ENCODE data around the gene KLRK1. TPM values are rescaled to one million over a fixed set of nuclear protein-coding genes. Genes with fewer than 3 reads are reported as not detected.

The KLRK1 gene
- total RNA-seq, 1 experiment from 2014 or later, result 0.95 TPM

DNA sequence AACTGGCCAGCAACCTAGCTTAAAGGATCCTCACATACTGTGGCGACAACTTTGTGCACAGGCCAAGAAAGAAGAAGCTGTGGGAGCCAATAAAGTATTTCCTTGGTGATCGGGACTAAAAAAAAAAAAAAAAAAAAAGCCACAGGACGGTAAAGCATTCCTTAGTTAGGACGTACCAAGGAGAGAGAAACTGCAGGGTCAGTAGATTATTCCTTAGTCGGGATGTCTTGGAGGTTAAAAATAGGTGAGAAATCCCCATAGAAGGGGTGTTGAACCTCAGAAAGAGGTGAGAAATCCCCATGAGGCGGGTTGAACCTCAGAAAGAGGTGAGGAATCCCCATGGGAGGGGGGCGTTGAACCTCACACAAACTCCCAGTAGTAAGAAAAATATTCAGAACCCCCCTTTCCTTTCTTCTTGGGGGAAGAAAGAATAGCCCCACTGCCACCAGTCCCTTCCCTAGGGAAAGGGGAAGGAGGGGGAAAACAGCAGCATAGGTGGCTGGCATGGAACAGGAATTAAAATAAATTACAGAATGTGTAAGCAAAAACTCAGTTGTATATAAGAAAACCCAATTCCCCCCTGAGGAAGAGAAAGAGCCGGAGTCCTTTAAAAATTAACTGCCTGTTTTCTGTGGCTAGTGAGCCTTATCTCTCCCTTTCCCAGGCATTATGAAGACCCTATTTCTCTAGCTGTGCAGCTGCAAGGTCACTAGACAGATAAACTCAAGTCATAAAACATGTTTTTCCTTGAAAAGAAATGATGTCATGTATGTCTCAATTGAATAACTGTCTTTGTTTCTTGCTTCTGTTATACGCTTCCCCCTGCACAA, 26.8 kb downstream of the KLRK1 start:
- TF ChIP-seq SIN3A (IDR thresholded peaks at IDR 0.05; ENCODE audit: borderline replicate concordance, insufficient read depth, low read depth, low read length) (no peak), POLR2AphosphoS5 (IDR thresholded peaks at IDR 0.05; ENCODE audit: low read depth, low read length) (no peak), TCF7L2 (IDR thresholded peaks at IDR 0.05; ENCODE audit: low read depth, low read length) (no peak)
- TF ChIP-seq, protein P1, sequence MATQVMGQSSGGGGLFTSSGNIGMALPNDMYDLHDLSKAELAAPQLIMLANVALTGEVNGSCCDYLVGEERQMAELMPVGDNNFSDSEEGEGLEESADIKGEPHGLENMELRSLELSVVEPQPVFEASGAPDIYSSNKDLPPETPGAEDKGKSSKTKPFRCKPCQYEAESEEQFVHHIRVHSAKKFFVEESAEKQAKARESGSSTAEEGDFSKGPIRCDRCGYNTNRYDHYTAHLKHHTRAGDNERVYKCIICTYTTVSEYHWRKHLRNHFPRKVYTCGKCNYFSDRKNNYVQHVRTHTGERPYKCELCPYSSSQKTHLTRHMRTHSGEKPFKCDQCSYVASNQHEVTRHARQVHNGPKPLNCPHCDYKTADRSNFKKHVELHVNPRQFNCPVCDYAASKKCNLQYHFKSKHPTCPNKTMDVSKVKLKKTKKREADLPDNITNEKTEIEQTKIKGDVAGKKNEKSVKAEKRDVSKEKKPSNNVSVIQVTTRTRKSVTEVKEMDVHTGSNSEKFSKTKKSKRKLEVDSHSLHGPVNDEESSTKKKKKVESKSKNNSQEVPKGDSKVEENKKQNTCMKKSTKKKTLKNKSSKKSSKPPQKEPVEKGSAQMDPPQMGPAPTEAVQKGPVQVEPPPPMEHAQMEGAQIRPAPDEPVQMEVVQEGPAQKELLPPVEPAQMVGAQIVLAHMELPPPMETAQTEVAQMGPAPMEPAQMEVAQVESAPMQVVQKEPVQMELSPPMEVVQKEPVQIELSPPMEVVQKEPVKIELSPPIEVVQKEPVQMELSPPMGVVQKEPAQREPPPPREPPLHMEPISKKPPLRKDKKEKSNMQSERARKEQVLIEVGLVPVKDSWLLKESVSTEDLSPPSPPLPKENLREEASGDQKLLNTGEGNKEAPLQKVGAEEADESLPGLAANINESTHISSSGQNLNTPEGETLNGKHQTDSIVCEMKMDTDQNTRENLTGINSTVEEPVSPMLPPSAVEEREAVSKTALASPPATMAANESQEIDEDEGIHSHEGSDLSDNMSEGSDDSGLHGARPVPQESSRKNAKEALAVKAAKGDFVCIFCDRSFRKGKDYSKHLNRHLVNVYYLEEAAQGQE (IDR thresholded peaks at IDR 0.05; ENCODE audit: insufficient read depth in 1 of 2, low read depth in 2 of 2, low read length in 1 of 2), result no peak
- TF ChIP-seq, protein P2, sequence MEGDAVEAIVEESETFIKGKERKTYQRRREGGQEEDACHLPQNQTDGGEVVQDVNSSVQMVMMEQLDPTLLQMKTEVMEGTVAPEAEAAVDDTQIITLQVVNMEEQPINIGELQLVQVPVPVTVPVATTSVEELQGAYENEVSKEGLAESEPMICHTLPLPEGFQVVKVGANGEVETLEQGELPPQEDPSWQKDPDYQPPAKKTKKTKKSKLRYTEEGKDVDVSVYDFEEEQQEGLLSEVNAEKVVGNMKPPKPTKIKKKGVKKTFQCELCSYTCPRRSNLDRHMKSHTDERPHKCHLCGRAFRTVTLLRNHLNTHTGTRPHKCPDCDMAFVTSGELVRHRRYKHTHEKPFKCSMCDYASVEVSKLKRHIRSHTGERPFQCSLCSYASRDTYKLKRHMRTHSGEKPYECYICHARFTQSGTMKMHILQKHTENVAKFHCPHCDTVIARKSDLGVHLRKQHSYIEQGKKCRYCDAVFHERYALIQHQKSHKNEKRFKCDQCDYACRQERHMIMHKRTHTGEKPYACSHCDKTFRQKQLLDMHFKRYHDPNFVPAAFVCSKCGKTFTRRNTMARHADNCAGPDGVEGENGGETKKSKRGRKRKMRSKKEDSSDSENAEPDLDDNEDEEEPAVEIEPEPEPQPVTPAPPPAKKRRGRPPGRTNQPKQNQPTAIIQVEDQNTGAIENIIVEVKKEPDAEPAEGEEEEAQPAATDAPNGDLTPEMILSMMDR (IDR thresholded peaks at IDR 0.05), result no peak
- POLR2A ChIA-PET, result no interaction called here
- intact Hi-C loops (cut with micrococcal nuclease; ENCODE audit: unreplicated experiment), result no loop called here

DNA sequence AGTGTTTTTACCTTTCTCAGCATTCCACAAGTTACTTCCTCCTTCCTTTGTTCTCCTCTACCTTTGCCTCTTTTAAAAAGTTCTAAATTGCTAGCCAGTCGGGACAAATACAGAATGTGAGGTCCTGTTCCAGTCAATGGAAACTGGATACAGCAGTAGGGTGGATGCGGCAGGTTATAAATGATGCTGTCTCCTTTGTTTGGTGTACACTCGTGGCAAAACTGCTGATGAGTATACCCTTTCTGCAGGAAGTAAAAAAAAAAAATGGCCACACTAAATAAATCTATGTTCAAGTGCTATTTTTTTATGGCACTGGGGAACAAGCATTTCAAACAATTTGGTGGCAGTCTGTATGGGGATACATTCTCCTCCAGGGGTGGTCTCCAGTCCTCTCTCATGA, 27.5 kb downstream of the KLRK1 start:
- no peak overlapping the region for H3K4me3 ChIP-seq (ENCODE audit: low read depth in 2 of 2, low read length in 2 of 2)
- H3K4me1 ChIP-seq (ENCODE audit: control insufficient read depth, insufficient read depth, low read length), result peaks cover 21% of the 10 kb centered on the region
- DNase-seq (ENCODE audit: low read depth, low spot score), result no peak
- peak overlapping the region; percentile 94 for H3K27ac ChIP-seq (ENCODE audit: low read length)
- CTCF ChIA-PET, result no interaction called here
- no TSS peak for BruUV-seq (replicated peaks)
- POLR2A ChIA-PET, result no interaction called here
- no peak for TF ChIP-seq SIN3A (IDR thresholded peaks at IDR 0.05; ENCODE audit: borderline replicate concordance, insufficient read depth, low read depth, low read length)
- no peak for TF ChIP-seq POLR2AphosphoS5 (IDR thresholded peaks at IDR 0.05; ENCODE audit: low read depth, low read length)
- H3K9me3 ChIP-seq (ENCODE audit: control insufficient read depth, insufficient read depth, low read depth, low read length), result peaks cover under 1% of the 10 kb centered on the region; the same call in 1 of the 2 replicates
- in situ Hi-C loops (cut with HindIII; ENCODE audit: low pct_unique_long_range_greater_than_20kb, low sequenced_read_pairs), result no loop called here
- H3K36me3 ChIP-seq (ENCODE audit: control insufficient read depth, insufficient read depth, low read length), result no peaks in the 10 kb centered on the region
- H3K27me3 ChIP-seq (ENCODE audit: control insufficient read depth, insufficient read depth, low read length), result no peaks in the 10 kb centered on the region
- intact Hi-C loops (cut with micrococcal nuclease; ENCODE audit: unreplicated experiment), result no loop called here
- ATAC-seq, result no peak

More for the DNA sequence above, 26.8 kb downstream of the KLRK1 start:
- in situ Hi-C loops (cut with HindIII; ENCODE audit: low pct_unique_long_range_greater_than_20kb, low sequenced_read_pairs), result no loop called here
- H3K27me3 ChIP-seq (ENCODE audit: control insufficient read depth, insufficient read depth, low read length), result no peaks in the 10 kb centered on the region
- peak overlapping the region; percentile 94 for H3K27ac ChIP-seq (ENCODE audit: low read length)
- CTCF ChIA-PET, result interaction anchor here (0.8 kb wide), 1 partner anchor 32 kb away, joined by 3 read pairs; no protein-coding TSS in a partner anchor
- peak overlapping the region; percentile 50 to 73; a peak in 3 of 4 replicates for H3K4me3 ChIP-seq (ENCODE audit: low read depth in 2 of 2, low read length in 2 of 2)
- peaks cover 4% of the 10 kb centered on the region; the same call in 1 of the 2 replicates for H3K9me3 ChIP-seq (ENCODE audit: control insufficient read depth, insufficient read depth, low read depth, low read length)
- ATAC-seq (no peak), DNase-seq (ENCODE audit: low read depth, low spot score) (no peak)
- peaks cover 21% of the 10 kb centered on the region for H3K4me1 ChIP-seq (ENCODE audit: control insufficient read depth, insufficient read depth, low read length)
- TSS peak; percentile 63 for BruUV-seq (replicated peaks)
- no peaks in the 10 kb centered on the region for H3K36me3 ChIP-seq (ENCODE audit: control insufficient read depth, insufficient read depth, low read length)

DNA sequence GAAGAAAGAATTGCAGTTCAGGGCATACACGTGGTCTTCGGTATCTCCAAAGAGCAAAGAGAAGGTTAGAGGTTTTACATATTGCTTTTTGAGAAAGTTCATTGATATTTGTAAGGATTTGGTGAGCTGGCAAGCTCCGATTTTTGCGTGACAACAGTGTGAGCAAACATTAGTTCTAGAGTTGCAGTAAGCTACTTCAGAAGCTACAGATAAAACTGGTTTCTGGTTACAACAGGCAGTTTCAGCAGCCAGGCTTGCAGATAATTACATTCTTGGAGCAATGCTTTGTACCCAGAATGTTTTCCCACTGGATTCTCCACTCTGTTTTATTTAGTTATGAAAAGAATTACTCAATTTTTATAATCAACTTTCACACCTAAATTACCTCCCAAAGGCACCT, 28.2 kb downstream of the KLRK1 start:
- Histone ChIP-seq H3K9me3 (ENCODE audit: control insufficient read depth, insufficient read depth, low read depth, low read length) (no peaks in the 10 kb centered on the region), H3K27me3 (ENCODE audit: control insufficient read depth, insufficient read depth, low read length) (no peaks in the 10 kb centered on the region), H3K36me3 (ENCODE audit: control insufficient read depth, insufficient read depth, low read length) (no peaks in the 10 kb centered on the region), H3K4me1 (ENCODE audit: control insufficient read depth, insufficient read depth, low read length) (peaks cover 21% of the 10 kb centered on the region), H3K27ac (ENCODE audit: low read length) (peak overlapping the region; percentile 51; the same call in 1 of the 2 replicates), H3K4me3 (ENCODE audit: low read depth in 2 of 2, low read length in 2 of 2) (no peak overlapping the region)
- intact Hi-C loops (cut with micrococcal nuclease; ENCODE audit: unreplicated experiment), result no loop called here
- in situ Hi-C loops (cut with HindIII; ENCODE audit: low pct_unique_long_range_greater_than_20kb, low sequenced_read_pairs), result no loop called here
- BruUV-seq (replicated peaks), result no TSS peak
- ATAC-seq (no peak), DNase-seq (ENCODE audit: low read depth, low spot score) (no peak)
- CTCF ChIA-PET, result interaction anchor here (0.6 kb wide), 1 partner anchor 168 kb away, joined by 8 read pairs; no protein-coding TSS in a partner anchor
- TF ChIP-seq TCF7L2 (IDR thresholded peaks at IDR 0.05; ENCODE audit: low read depth, low read length), result no peak
- no peak for TF ChIP-seq POLR2AphosphoS5 (IDR thresholded peaks at IDR 0.05; ENCODE audit: low read depth, low read length)
- TF ChIP-seq, protein P2 (IDR thresholded peaks at IDR 0.05), result no peak
- no peak for TF ChIP-seq SIN3A (IDR thresholded peaks at IDR 0.05; ENCODE audit: borderline replicate concordance, insufficient read depth, low read depth, low read length)
- TF ChIP-seq, protein P1 (IDR thresholded peaks at IDR 0.05; ENCODE audit: insufficient read depth in 1 of 2, low read depth in 2 of 2, low read length in 1 of 2), result no peak
- POLR2A ChIA-PET, result no interaction called here
